ENCODE measurements around the gene PBX3.

DNA sequence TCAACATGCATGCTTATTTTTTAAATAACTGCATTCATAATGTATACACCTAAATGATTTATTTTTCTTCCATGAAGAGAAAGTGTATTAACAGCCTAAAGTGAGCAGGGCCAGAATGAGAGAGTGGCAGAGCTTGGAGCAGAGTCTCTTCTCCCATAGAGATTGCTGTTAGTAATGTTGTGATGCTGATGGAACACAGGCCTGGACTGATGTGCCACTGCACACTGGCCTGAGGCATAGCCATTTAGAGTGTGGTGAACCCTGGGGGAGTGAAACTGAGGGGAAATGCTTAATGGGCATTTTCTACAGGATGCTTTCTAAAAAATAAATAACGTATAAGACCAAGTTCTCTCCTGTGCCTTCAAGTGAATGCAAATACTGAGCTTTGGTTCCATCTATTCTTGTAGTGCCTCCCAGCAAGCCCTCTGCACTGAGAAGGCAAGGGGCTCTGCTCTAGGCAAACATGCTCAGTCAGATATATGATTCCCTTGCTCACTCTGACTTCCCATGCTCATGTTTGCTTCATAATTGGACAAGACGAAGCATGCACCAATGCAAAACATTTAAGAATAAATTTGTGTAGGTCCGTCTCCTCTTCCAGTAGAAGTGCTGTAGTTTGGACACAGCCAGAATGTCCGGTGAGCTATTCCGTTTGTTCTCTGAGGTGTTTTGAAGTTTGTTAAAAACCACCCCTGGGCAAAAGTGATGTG is 185.7 kb downstream of the PBX3 start:
- TF ChIP-seq CTCF (IDR thresholded peaks at IDR 0.05) (no peak), POLR2A (IDR thresholded peaks at IDR 0.05) (no peak)
